K562 (cell line): Measurements from ENCODE around the gene DPYSL4.

Source experiments
- EGR1 ChIP-seq: fragments of 450-650 bp; conservative IDR thresholded peaks from 2 replicates; pipeline ENCODE4 v1.6.1; 2017; ENCODE audit warnings: mild to moderate bottlenecking
- MXI1 ChIP-seq: IDR thresholded peaks from 2 replicates; pipeline ENCODE4 v1.6.1; 2011; ENCODE audit warnings: low read depth, mild to moderate bottlenecking, improper control_type of control experiment, low read length
- PHB ChIP-seq: fragments of 250-450 bp; sonication (Bioruptor Pico); IDR thresholded peaks from 2 replicates; pipeline ENCODE4 v1.5.0; 2021
- SIRT6 ChIP-seq: IDR thresholded peaks from one replicate; pipeline ENCODE4 v1.6.1; 2012; ENCODE audit warnings: low read depth, mild to moderate bottlenecking, control low read depth, inconsistent platforms, low read length, moderate library complexity
- SRSF9 ChIP-seq: fragments of 200-400 bp; formaldehyde crosslinking; IDR thresholded peaks from 2 replicates; pipeline ENCODE4 v1.6.1; 2017; ENCODE audit warnings: low read depth, low read length, borderline replicate concordance

DNA sequence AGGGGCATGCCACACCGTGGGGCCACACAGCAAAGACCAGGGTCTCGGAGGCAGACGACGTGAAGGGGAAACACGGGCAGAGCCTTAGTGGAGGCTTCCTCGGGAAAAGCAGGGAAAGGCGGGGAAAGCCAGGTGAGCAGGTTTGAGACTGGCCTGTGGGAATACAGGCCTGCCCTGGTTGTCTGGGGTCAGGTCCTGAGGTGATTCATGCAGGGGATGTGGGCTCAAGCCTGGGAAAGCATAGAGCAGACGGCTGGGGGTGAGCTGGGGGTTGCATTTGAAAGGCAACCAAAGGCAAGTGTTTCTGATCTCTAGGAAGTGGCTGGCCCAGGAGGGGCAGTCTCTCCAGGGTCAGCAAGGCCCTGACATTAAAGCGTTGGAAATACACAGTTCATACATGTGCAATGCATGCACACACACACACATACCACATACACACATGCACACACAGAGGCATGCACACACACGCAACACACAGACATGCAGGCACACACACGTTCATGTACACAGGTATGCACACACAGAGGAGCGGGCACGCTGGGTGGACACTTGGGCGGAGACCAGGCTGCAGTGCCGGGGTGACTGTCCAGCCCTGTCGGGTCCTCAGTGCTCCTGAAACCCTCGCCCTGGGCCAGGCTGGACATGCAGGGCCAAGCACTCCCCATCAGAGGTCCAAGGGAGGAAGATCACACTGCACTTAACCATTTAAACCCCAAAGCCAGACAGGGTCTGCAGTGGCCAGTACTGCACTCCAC is 51.8 kb downstream of the DPYSL4 start:
- no peak for TF ChIP-seq SIRT6
- no peak for TF ChIP-seq SRSF9
- no peak for TF ChIP-seq MXI1
- no peak for TF ChIP-seq EGR1
- TF ChIP-seq PHB (CRISPR knock-in tag) = no peak
